Measurements from ENCODE around the gene DSCAML1.

Gene DSCAML1

GRCh38 chr11:117730208-117730800, 66.7 kb downstream of the DSCAML1 start:
- TF ChIP-seq SIN3A (IDR thresholded peaks at IDR 0.05; ENCODE audit: borderline replicate concordance, insufficient read depth, low read length) (no peak), REST (IDR thresholded peaks at IDR 0.05; ENCODE audit: insufficient read depth in 1 of 2, low read depth in 2 of 2, low read length in 2 of 2) (no peak), TAF1 (IDR thresholded peaks at IDR 0.05; ENCODE audit: borderline replicate concordance, insufficient read depth, low read length) (no peak), FOXP2 (optimal IDR thresholded peaks at IDR 0.05; ENCODE audit: borderline replicate concordance, extremely low read depth, extremely low read length, insufficient read depth) (no peak), POLR2AphosphoS5 (IDR thresholded peaks at IDR 0.05; ENCODE audit: low read depth, low read length) (no peak)

GRCh38 chr11:117725048-117725734, 71.8 kb downstream of the DSCAML1 start:
- TF ChIP-seq TAF1 (IDR thresholded peaks at IDR 0.05; ENCODE audit: borderline replicate concordance, insufficient read depth, low read length) (no peak), FOXP2 (optimal IDR thresholded peaks at IDR 0.05; ENCODE audit: borderline replicate concordance, extremely low read depth, extremely low read length, insufficient read depth) (no peak), REST (IDR thresholded peaks at IDR 0.05; ENCODE audit: insufficient read depth in 1 of 2, low read depth in 2 of 2, low read length in 2 of 2) (no peak), SIN3A (IDR thresholded peaks at IDR 0.05; ENCODE audit: borderline replicate concordance, insufficient read depth, low read length) (no peak), POLR2AphosphoS5 (IDR thresholded peaks at IDR 0.05; ENCODE audit: low read depth, low read length) (no peak)

- no peak for TF ChIP-seq POLR2AphosphoS5 (IDR thresholded peaks at IDR 0.05; ENCODE audit: low read depth, low read length)
- no peak for TF ChIP-seq REST (IDR thresholded peaks at IDR 0.05; ENCODE audit: insufficient read depth in 1 of 2, low read depth in 2 of 2, low read length in 2 of 2)
- TF ChIP-seq TAF1 (IDR thresholded peaks at IDR 0.05; ENCODE audit: borderline replicate concordance, insufficient read depth, low read length): no peak
- TF ChIP-seq FOXP2 (optimal IDR thresholded peaks at IDR 0.05; ENCODE audit: borderline replicate concordance, extremely low read depth, extremely low read length, insufficient read depth): no peak
- TF ChIP-seq SIN3A (IDR thresholded peaks at IDR 0.05; ENCODE audit: borderline replicate concordance, insufficient read depth, low read length): no peak
Measured at GRCh38 chr11:117724621-117725020, 72.4 kb downstream of the DSCAML1 start.

- TF ChIP-seq TAF1 (IDR thresholded peaks at IDR 0.05; ENCODE audit: borderline replicate concordance, insufficient read depth, low read length) (no peak), POLR2AphosphoS5 (IDR thresholded peaks at IDR 0.05; ENCODE audit: low read depth, low read length) (no peak)
Measured at GRCh38 chr11:117724104-117724503, 72.9 kb downstream of the DSCAML1 start.

- TF ChIP-seq POLR2AphosphoS5 (IDR thresholded peaks at IDR 0.05; ENCODE audit: low read depth, low read length) (no peak), SIN3A (IDR thresholded peaks at IDR 0.05; ENCODE audit: borderline replicate concordance, insufficient read depth, low read length) (no peak), REST (IDR thresholded peaks at IDR 0.05; ENCODE audit: insufficient read depth in 1 of 2, low read depth in 2 of 2, low read length in 2 of 2) (no peak), FOXP2 (optimal IDR thresholded peaks at IDR 0.05; ENCODE audit: borderline replicate concordance, extremely low read depth, extremely low read length, insufficient read depth) (no peak), TAF1 (IDR thresholded peaks at IDR 0.05; ENCODE audit: borderline replicate concordance, insufficient read depth, low read length) (no peak)
Measured at GRCh38 chr11:117723277-117724024, 73.6 kb downstream of the DSCAML1 start.
